GM23338 (cell line): Measurements from ENCODE around the gene TAL2. TPM values are rescaled to one million over a fixed set of nuclear protein-coding genes. Genes with fewer than 3 reads are reported as not detected.

Experiments used
- ATAC-seq: fragments of 200-7000 bp; cut with Tn5 transposase; 3 replicates; pipeline ENCODE4 v1.9.1; 2020
- DNase-seq: peaks from one replicate; pipeline ENCODE4 v3.0.0-alpha.2; 2015; ENCODE audit warnings: low spot score
- H2AFZ ChIP-seq: fragments of 200-600 bp; sonication (generic); 2 replicates; pipeline ENCODE4 v1.8.0; 2016; ENCODE audit warnings: antibody characterized with exemption, mild to moderate bottlenecking, moderate library complexity
- H3F3A ChIP-seq: fragments of 200-600 bp; sonication (generic); replicated peaks from 2 replicates; pipeline ENCODE4 v1.8.0; 2017; ENCODE audit warnings: antibody characterized with exemption, mixed run types, low read depth
- H3K27ac ChIP-seq: fragments of 200-600 bp; sonication (generic); 2 replicates; pipeline ENCODE4 v1.6.1; 2016; ENCODE audit warnings: low read depth
- H3K27me3 ChIP-seq: fragments of 200-600 bp; sonication (generic); 2 replicates; pipeline ENCODE4 v1.8.0; 2016; ENCODE audit warnings: mild to moderate bottlenecking, mixed run types, moderate library complexity; ENCODE audit not compliant: insufficient read depth
- H3K36me3 ChIP-seq: fragments of 200-600 bp; sonication (generic); 2 replicates; pipeline ENCODE4 v1.8.0; 2016; ENCODE audit warnings: mild to moderate bottlenecking; ENCODE audit not compliant: insufficient read depth
- H3K4me1 ChIP-seq: fragments of 200-600 bp; sonication (generic); 2 replicates; pipeline ENCODE4 v1.8.0; 2016; ENCODE audit warnings: mild to moderate bottlenecking, moderate library complexity; ENCODE audit not compliant: insufficient read depth
- H3K4me2 ChIP-seq: fragments of 200-600 bp; sonication (generic); 2 replicates; pipeline ENCODE4 v1.7.1; 2017; ENCODE audit warnings: mixed run types
- H3K4me3 ChIP-seq: fragments of 200-600 bp; sonication (generic); 2 replicates; pipeline ENCODE4 v1.6.1; 2016; ENCODE audit warnings: mixed run types
- H3K79me2 ChIP-seq: fragments of 200-600 bp; sonication (generic); replicated peaks from 2 replicates; pipeline ENCODE4 v1.8.0; 2017; ENCODE audit warnings: mild to moderate bottlenecking; ENCODE audit not compliant: insufficient read depth
- H3K9me2 ChIP-seq: fragments of 200-600 bp; sonication (generic); 2 replicates; pipeline ENCODE4 v1.8.0; 2017; ENCODE audit not compliant: insufficient read depth
- H4K20me1 ChIP-seq: fragments of 200-600 bp; sonication (generic); replicated peaks from 2 replicates; pipeline ENCODE4 v1.8.0; 2017; ENCODE audit warnings: mild to moderate bottlenecking; ENCODE audit not compliant: insufficient read depth
- H3K27ac Mint-ChIP-seq: 2 replicates; pipeline ENCODE4 v1.8.0; 2020; ENCODE audit warnings: inconsistent platforms, mild to moderate bottlenecking, moderate library complexity, mixed read lengths
- H3K27me3 Mint-ChIP-seq: 3 replicates; pipeline ENCODE4 v1.8.0; 2022; ENCODE audit warnings: low read depth, mild to moderate bottlenecking, moderate library complexity, mixed read lengths, inconsistent platforms; ENCODE audit not compliant: insufficient read depth, poor library complexity
- H3K36me3 Mint-ChIP-seq: 3 replicates; pipeline ENCODE4 v1.8.0; 2021; ENCODE audit warnings: low read depth, mild to moderate bottlenecking, inconsistent platforms, moderate library complexity, mixed read lengths
- H3K4me1 Mint-ChIP-seq: 3 replicates; pipeline ENCODE4 v1.8.0; 2020; ENCODE audit warnings: mild to moderate bottlenecking, inconsistent platforms, mixed read lengths
- H3K4me3 Mint-ChIP-seq: 3 replicates; pipeline ENCODE4 v1.8.0; 2021; ENCODE audit warnings: moderate library complexity, mild to moderate bottlenecking, inconsistent platforms, mixed read lengths
- H3K9me3 Mint-ChIP-seq: 3 replicates; pipeline ENCODE4 v1.8.0; 2020; ENCODE audit warnings: moderate library complexity, mild to moderate bottlenecking, inconsistent platforms, mixed read lengths
- CREB1 ChIP-seq: fragments of 250-450 bp; sonication (Bioruptor Pico); IDR thresholded peaks from 2 replicates; pipeline ENCODE4 v1.5.0; 2020; ENCODE audit warnings: low read depth, mild to moderate bottlenecking, moderate library complexity
- JUNB ChIP-seq: IDR thresholded peaks from one replicate; pipeline ENCODE4 v1.6.1; 2016; ENCODE audit warnings: antibody characterized with exemption; ENCODE audit not compliant: unreplicated experiment
- NANOG ChIP-seq: IDR thresholded peaks from 2 replicates; pipeline ENCODE4 v1.6.1; 2016; ENCODE audit warnings: antibody characterized with exemption, borderline replicate concordance
- POLR2AphosphoS5 ChIP-seq: IDR thresholded peaks from 2 replicates; pipeline ENCODE4 v1.6.1; 2016; ENCODE audit warnings: antibody characterized with exemption, low read depth
- STAT1 ChIP-seq: IDR thresholded peaks from one replicate; pipeline ENCODE4 v1.6.1; 2016; ENCODE audit warnings: antibody characterized with exemption; ENCODE audit not compliant: unreplicated experiment
- ZNF114 ChIP-seq: fragments of 250-450 bp; sonication (Bioruptor Pico); IDR thresholded peaks from 2 replicates; pipeline ENCODE4 v1.5.0; 2020; ENCODE audit warnings: mild to moderate bottlenecking, moderate library complexity
- polyA plus RNA-seq: library from polyadenylated mRNA; unstranded; fragments of >200 nt; fragmentation: Nextera tagmentation; extraction: Ambion mirVana; gene quantifications from 2 replicates; pipeline ENCODE4 v1.2.1, GENCODE V29; 2016
- total RNA-seq: library from RNA; depleted of rRNA; stranded (reverse); fragments of >200 nt; shearing (Covaris generic); gene quantifications from 2 replicates; pipeline ENCODE4 v1.2.3, GENCODE V29; 2014
- TF ChIP-seq, protein P1 (sequence below): fragments of 250-450 bp; sonication (Bioruptor Pico); IDR thresholded peaks from 2 replicates; pipeline ENCODE4 v1.5.0; 2020; ENCODE audit warnings: mild to moderate bottlenecking, moderate library complexity
- TF ChIP-seq, protein P2 (sequence below): IDR thresholded peaks from one replicate; pipeline ENCODE4 v1.6.1; 2018; ENCODE audit warnings: antibody characterized with exemption; ENCODE audit not compliant: unreplicated experiment
- TF ChIP-seq, protein P3 (sequence below), 2 experiments: fragments of 200-600 bp in 1 of 2; sonication (generic) in 1 of 2; conservative IDR thresholded peaks; 2 replicates each; pipeline versions ENCODE4 v1.5.1 to v1.6.1; 2016 to 2017; ENCODE audit warnings: antibody characterized with exemption in 2 of 2, low read depth in 2 of 2, mild to moderate bottlenecking in 2 of 2, moderate library complexity in 1 of 2

TAL2 gene
- total and polyA plus RNA-seq, 2 experiments from 2014 or later = 0.79 TPM; not detected in 1

DNA sequence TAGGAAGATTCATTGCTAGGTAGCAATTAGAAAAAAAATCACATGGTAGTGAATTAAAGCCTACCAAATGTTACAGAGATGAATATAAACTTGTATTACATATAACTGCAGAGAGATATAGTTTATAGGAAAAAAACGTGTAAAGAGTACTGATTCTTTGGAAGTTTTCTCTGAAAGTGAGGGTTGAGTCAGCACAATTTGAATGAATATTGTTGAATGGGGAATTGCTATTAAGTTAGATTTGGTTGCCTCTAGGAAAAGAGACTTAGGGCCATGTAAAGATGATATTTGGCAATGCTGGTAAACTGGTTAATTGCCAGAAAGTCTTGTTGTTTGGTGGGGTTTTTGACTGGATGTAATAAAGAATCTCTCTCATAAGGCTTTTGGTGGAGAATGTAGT lies 37.2 kb upstream of the TAL2 start:
- no peaks in the 10 kb centered on the region for H3K9me3 Mint-ChIP-seq
- H4K20me1 ChIP-seq = no peaks in the 10 kb centered on the region
- no peak overlapping the region for H2AFZ ChIP-seq
- no peaks in the 10 kb centered on the region for H3F3A ChIP-seq
- no peaks in the 10 kb centered on the region for H3K79me2 ChIP-seq
- H3K4me3 Mint-ChIP-seq = no peak overlapping the region
- H3K9me2 ChIP-seq = no peaks in the 10 kb centered on the region
- H3K36me3 ChIP-seq = no peaks in the 10 kb centered on the region
- H3K27me3 Mint-ChIP-seq = no peaks in the 10 kb centered on the region
- no peak overlapping the region for H3K27ac Mint-ChIP-seq
- no peak overlapping the region for H3K4me3 ChIP-seq
- TF ChIP-seq JUNB (no peak), CREB1 (no peak), NANOG (no peak), ZNF114 (CRISPR knock-in tag) (no peak), STAT1 (no peak), POLR2AphosphoS5 (no peak)
- TF ChIP-seq, protein P1, sequence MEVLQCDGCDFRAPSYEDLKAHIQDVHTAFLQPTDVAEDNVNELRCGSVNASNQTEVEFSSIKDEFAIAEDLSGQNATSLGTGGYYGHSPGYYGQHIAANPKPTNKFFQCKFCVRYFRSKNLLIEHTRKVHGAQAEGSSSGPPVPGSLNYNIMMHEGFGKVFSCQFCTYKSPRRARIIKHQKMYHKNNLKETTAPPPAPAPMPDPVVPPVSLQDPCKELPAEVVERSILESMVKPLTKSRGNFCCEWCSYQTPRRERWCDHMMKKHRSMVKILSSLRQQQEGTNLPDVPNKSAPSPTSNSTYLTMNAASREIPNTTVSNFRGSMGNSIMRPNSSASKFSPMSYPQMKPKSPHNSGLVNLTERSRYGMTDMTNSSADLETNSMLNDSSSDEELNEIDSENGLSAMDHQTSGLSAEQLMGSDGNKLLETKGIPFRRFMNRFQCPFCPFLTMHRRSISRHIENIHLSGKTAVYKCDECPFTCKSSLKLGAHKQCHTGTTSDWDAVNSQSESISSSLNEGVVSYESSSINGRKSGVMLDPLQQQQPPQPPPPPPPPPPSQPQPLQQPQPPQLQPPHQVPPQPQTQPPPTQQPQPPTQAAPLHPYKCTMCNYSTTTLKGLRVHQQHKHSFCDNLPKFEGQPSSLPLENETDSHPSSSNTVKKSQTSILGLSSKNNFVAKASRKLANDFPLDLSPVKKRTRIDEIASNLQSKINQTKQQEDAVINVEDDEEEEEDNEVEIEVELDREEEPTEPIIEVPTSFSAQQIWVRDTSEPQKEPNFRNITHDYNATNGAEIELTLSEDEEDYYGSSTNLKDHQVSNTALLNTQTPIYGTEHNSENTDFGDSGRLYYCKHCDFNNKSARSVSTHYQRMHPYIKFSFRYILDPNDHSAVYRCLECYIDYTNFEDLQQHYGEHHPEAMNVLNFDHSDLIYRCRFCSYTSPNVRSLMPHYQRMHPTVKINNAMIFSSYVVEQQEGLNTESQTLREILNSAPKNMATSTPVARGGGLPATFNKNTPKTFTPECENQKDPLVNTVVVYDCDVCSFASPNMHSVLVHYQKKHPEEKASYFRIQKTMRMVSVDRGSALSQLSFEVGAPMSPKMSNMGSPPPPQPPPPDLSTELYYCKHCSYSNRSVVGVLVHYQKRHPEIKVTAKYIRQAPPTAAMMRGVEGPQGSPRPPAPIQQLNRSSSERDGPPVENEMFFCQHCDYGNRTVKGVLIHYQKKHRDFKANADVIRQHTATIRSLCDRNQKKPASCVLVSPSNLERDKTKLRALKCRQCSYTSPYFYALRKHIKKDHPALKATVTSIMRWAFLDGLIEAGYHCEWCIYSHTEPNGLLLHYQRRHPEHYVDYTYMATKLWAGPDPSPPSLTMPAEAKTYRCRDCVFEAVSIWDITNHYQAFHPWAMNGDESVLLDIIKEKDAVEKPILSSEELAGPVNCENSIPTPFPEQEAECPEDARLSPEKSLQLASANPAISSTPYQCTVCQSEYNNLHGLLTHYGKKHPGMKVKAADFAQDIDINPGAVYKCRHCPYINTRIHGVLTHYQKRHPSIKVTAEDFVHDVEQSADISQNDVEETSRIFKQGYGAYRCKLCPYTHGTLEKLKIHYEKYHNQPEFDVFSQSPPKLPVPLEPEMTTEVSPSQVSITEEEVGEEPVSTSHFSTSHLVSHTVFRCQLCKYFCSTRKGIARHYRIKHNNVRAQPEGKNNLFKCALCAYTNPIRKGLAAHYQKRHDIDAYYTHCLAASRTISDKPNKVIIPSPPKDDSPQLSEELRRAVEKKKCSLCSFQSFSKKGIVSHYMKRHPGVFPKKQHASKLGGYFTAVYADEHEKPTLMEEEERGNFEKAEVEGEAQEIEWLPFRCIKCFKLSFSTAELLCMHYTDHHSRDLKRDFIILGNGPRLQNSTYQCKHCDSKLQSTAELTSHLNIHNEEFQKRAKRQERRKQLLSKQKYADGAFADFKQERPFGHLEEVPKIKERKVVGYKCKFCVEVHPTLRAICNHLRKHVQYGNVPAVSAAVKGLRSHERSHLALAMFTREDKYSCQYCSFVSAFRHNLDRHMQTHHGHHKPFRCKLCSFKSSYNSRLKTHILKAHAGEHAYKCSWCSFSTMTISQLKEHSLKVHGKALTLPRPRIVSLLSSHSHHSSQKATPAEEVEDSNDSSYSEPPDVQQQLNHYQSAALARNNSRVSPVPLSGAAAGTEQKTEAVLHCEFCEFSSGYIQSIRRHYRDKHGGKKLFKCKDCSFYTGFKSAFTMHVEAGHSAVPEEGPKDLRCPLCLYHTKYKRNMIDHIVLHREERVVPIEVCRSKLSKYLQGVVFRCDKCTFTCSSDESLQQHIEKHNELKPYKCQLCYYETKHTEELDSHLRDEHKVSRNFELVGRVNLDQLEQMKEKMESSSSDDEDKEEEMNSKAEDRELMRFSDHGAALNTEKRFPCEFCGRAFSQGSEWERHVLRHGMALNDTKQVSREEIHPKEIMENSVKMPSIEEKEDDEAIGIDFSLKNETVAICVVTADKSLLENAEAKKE (CRISPR knock-in tag) = no peak
- TF ChIP-seq, protein P2, sequence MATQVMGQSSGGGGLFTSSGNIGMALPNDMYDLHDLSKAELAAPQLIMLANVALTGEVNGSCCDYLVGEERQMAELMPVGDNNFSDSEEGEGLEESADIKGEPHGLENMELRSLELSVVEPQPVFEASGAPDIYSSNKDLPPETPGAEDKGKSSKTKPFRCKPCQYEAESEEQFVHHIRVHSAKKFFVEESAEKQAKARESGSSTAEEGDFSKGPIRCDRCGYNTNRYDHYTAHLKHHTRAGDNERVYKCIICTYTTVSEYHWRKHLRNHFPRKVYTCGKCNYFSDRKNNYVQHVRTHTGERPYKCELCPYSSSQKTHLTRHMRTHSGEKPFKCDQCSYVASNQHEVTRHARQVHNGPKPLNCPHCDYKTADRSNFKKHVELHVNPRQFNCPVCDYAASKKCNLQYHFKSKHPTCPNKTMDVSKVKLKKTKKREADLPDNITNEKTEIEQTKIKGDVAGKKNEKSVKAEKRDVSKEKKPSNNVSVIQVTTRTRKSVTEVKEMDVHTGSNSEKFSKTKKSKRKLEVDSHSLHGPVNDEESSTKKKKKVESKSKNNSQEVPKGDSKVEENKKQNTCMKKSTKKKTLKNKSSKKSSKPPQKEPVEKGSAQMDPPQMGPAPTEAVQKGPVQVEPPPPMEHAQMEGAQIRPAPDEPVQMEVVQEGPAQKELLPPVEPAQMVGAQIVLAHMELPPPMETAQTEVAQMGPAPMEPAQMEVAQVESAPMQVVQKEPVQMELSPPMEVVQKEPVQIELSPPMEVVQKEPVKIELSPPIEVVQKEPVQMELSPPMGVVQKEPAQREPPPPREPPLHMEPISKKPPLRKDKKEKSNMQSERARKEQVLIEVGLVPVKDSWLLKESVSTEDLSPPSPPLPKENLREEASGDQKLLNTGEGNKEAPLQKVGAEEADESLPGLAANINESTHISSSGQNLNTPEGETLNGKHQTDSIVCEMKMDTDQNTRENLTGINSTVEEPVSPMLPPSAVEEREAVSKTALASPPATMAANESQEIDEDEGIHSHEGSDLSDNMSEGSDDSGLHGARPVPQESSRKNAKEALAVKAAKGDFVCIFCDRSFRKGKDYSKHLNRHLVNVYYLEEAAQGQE = no peak
- TF ChIP-seq, protein P3, sequence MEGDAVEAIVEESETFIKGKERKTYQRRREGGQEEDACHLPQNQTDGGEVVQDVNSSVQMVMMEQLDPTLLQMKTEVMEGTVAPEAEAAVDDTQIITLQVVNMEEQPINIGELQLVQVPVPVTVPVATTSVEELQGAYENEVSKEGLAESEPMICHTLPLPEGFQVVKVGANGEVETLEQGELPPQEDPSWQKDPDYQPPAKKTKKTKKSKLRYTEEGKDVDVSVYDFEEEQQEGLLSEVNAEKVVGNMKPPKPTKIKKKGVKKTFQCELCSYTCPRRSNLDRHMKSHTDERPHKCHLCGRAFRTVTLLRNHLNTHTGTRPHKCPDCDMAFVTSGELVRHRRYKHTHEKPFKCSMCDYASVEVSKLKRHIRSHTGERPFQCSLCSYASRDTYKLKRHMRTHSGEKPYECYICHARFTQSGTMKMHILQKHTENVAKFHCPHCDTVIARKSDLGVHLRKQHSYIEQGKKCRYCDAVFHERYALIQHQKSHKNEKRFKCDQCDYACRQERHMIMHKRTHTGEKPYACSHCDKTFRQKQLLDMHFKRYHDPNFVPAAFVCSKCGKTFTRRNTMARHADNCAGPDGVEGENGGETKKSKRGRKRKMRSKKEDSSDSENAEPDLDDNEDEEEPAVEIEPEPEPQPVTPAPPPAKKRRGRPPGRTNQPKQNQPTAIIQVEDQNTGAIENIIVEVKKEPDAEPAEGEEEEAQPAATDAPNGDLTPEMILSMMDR (conservative IDR thresholded peaks at IDR 0.05; ENCODE audit: low read depth in 2 of 2) = no peak
- no peak overlapping the region for H3K4me2 ChIP-seq
- peaks cover 3% of the 10 kb centered on the region; the same call in 2 of the 3 replicates for H3K36me3 Mint-ChIP-seq
- H3K4me1 Mint-ChIP-seq = no peaks in the 10 kb centered on the region
- no peak for DNase-seq
- no peaks in the 10 kb centered on the region for H3K4me1 ChIP-seq
- H3K27me3 ChIP-seq = no peaks in the 10 kb centered on the region
- ATAC-seq = no peak
- H3K27ac ChIP-seq = no peak overlapping the region
